ENCODE measurements around the gene CLEC19A.

CLEC19A gene

GRCh38 chr16:19288872-19289799 is 3.6 kb downstream of the CLEC19A start:
- H3K4me2 ChIP-seq (ENCODE audit: low read length): no peak overlapping the region
- no peaks in the 10 kb centered on the region for H3K36me3 ChIP-seq (ENCODE audit: control insufficient read depth, insufficient read depth, low read length)
- H3K9ac ChIP-seq: no peak overlapping the region
- TF ChIP-seq CTCF (IDR thresholded peaks at IDR 0.05): no peak
- H3K9me3 ChIP-seq (ENCODE audit: control insufficient read depth, low read length): no peaks in the 10 kb centered on the region
- peaks cover 2% of the 10 kb centered on the region for H3K4me1 ChIP-seq
- H3K27ac ChIP-seq: no peak overlapping the region
- no peaks in the 10 kb centered on the region for H3K79me2 ChIP-seq
- no peak overlapping the region for H3K4me3 ChIP-seq (ENCODE audit: low read depth, low read length)
- H3K27me3 ChIP-seq (ENCODE audit: control insufficient read depth, insufficient read depth, low read length): no peaks in the 10 kb centered on the region
- H2AFZ ChIP-seq: peak overlapping the region; percentile 56

GRCh38 chr16:19289811-19290485 is 4.4 kb downstream of the CLEC19A start:
- no peak overlapping the region for H3K27ac ChIP-seq
- H2AFZ ChIP-seq: peak overlapping the region; percentile 56
- no peaks in the 10 kb centered on the region for H3K79me2 ChIP-seq
- no peaks in the 10 kb centered on the region for H3K36me3 ChIP-seq (ENCODE audit: control insufficient read depth, insufficient read depth, low read length)
- no peak overlapping the region for H3K4me2 ChIP-seq (ENCODE audit: low read length)
- H3K9ac ChIP-seq: no peak overlapping the region
- no peak for TF ChIP-seq CTCF (IDR thresholded peaks at IDR 0.05)
- H3K4me1 ChIP-seq: peaks cover 3% of the 10 kb centered on the region
- no peaks in the 10 kb centered on the region for H3K9me3 ChIP-seq (ENCODE audit: control insufficient read depth, low read length)
- no peaks in the 10 kb centered on the region for H3K27me3 ChIP-seq (ENCODE audit: control insufficient read depth, insufficient read depth, low read length)
- no peak overlapping the region for H3K4me3 ChIP-seq (ENCODE audit: low read depth, low read length)

GRCh38 chr16:19290860-19291259 is 5.3 kb downstream of the CLEC19A start:
- H3K79me2 ChIP-seq: no peaks in the 10 kb centered on the region
- no peak overlapping the region for H3K9ac ChIP-seq
- peaks cover 3% of the 10 kb centered on the region for H3K4me1 ChIP-seq
- no peak overlapping the region for H3K4me2 ChIP-seq (ENCODE audit: low read length)
- no peaks in the 10 kb centered on the region for H3K36me3 ChIP-seq (ENCODE audit: control insufficient read depth, insufficient read depth, low read length)
- no peaks in the 10 kb centered on the region for H3K27me3 ChIP-seq (ENCODE audit: control insufficient read depth, insufficient read depth, low read length)
- no peaks in the 10 kb centered on the region for H3K9me3 ChIP-seq (ENCODE audit: control insufficient read depth, low read length)
- no peak for TF ChIP-seq CTCF (IDR thresholded peaks at IDR 0.05)
- H2AFZ ChIP-seq: no peak overlapping the region
- H3K27ac ChIP-seq: no peak overlapping the region
- no peak overlapping the region for H3K4me3 ChIP-seq (ENCODE audit: low read depth, low read length)

- H3K79me2 ChIP-seq: no peaks in the 10 kb centered on the region
- no peak overlapping the region for H3K27ac ChIP-seq
- H3K4me2 ChIP-seq (ENCODE audit: low read length): no peak overlapping the region
- no peaks in the 10 kb centered on the region for H3K9me3 ChIP-seq (ENCODE audit: control insufficient read depth, low read length)
- H3K36me3 ChIP-seq (ENCODE audit: control insufficient read depth, insufficient read depth, low read length): no peaks in the 10 kb centered on the region
- no peaks in the 10 kb centered on the region for H3K27me3 ChIP-seq (ENCODE audit: control insufficient read depth, insufficient read depth, low read length)
- peaks cover 3% of the 10 kb centered on the region for H3K4me1 ChIP-seq
- no peak for TF ChIP-seq CTCF (IDR thresholded peaks at IDR 0.05)
- no peak overlapping the region for H3K4me3 ChIP-seq (ENCODE audit: low read depth, low read length)
- H2AFZ ChIP-seq: no peak overlapping the region
- no peak overlapping the region for H3K9ac ChIP-seq
Observed at GRCh38 chr16:19291475-19291874, 5.9 kb downstream of the CLEC19A start.
